Gastrocnemius medialis (tissue), 4 donors: ENCODE measurements around the gene OR51A4.

ENCODE experiments used
- POLR2A ChIP-seq, 2 donors: fragments of 450-650 bp; IDR thresholded peaks; one replicate each; pipeline ENCODE4 v1.6.1; 2017; ENCODE audit warnings: antibody characterized with exemption in 2 of 2, mild to moderate bottlenecking in 2 of 2, moderate library complexity in 2 of 2
- TF ChIP-seq, protein P1 (sequence below), 5 experiments: fragments of 450-650 bp in 3 of 5; fragments of 200-600 bp in 2 of 5; sonication (generic) in 2 of 5; IDR thresholded peaks in 4 of 5; conservative IDR thresholded peaks in 1 of 5; 1 replicate in 4 of 5; 2 replicates in 1 of 5; pipeline ENCODE4 v1.5.1; 2016 to 2019; ENCODE audit warnings: antibody characterized with exemption in 5 of 5, mild to moderate bottlenecking in 3 of 5, moderate library complexity in 3 of 5

DNA sequence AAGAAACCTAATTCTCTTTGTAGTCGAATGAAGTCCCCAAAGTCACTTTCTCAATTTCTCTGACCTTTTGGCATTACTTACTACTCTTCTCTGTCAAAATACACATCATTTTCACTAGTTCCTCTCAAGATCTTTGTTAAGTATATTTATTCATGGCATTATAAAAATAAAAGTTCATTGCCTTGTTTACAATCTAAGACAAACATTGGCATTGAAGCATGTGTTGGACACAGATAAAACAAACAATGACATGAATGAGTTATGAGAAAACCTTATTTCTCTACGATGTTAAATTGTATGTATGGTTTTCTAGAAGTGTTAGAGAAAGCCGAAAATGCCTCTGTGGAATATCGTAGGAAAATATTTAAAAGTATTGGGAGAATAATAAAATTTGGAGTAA is 14.7 kb downstream of the OR51A4 start:
- TF ChIP-seq, protein P1, sequence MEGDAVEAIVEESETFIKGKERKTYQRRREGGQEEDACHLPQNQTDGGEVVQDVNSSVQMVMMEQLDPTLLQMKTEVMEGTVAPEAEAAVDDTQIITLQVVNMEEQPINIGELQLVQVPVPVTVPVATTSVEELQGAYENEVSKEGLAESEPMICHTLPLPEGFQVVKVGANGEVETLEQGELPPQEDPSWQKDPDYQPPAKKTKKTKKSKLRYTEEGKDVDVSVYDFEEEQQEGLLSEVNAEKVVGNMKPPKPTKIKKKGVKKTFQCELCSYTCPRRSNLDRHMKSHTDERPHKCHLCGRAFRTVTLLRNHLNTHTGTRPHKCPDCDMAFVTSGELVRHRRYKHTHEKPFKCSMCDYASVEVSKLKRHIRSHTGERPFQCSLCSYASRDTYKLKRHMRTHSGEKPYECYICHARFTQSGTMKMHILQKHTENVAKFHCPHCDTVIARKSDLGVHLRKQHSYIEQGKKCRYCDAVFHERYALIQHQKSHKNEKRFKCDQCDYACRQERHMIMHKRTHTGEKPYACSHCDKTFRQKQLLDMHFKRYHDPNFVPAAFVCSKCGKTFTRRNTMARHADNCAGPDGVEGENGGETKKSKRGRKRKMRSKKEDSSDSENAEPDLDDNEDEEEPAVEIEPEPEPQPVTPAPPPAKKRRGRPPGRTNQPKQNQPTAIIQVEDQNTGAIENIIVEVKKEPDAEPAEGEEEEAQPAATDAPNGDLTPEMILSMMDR (IDR thresholded peaks at IDR 0.05 in 4 of 5, conservative IDR thresholded peaks at IDR 0.05 in 1 of 5) = no peak
- TF ChIP-seq POLR2A (IDR thresholded peaks at IDR 0.05) = no peak
